GM12864 (cell line): ENCODE results near the gene PREB.

ENCODE experiments used
- DNase-seq: peaks from one replicate; pipeline ENCODE4 v3.0.0-alpha.2; 2011; ENCODE audit warnings: low read depth
- H3K4me3 ChIP-seq: 2 replicates; pipeline ENCODE4 v1.5.1; 2011; ENCODE audit warnings: mild to moderate bottlenecking, low read depth, low read length, control low read depth
- TF ChIP-seq, protein P1 (sequence below): IDR thresholded peaks from 2 replicates; pipeline ENCODE4 v1.5.1; 2011; ENCODE audit warnings: low read depth, mild to moderate bottlenecking, moderate library complexity, low read length, control low read depth, inconsistent platforms; ENCODE audit errors: missing control alignments

Gene PREB

GRCh38 chr2:27152102-27152795 lies 17.8 kb upstream of the PREB start:
- DNase-seq: no peak
- TF ChIP-seq, protein P1, sequence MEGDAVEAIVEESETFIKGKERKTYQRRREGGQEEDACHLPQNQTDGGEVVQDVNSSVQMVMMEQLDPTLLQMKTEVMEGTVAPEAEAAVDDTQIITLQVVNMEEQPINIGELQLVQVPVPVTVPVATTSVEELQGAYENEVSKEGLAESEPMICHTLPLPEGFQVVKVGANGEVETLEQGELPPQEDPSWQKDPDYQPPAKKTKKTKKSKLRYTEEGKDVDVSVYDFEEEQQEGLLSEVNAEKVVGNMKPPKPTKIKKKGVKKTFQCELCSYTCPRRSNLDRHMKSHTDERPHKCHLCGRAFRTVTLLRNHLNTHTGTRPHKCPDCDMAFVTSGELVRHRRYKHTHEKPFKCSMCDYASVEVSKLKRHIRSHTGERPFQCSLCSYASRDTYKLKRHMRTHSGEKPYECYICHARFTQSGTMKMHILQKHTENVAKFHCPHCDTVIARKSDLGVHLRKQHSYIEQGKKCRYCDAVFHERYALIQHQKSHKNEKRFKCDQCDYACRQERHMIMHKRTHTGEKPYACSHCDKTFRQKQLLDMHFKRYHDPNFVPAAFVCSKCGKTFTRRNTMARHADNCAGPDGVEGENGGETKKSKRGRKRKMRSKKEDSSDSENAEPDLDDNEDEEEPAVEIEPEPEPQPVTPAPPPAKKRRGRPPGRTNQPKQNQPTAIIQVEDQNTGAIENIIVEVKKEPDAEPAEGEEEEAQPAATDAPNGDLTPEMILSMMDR: no peak
- no peak overlapping the region for H3K4me3 ChIP-seq

GRCh38 chr2:27150639-27151230 lies 16.3 kb upstream of the PREB start:
- TF ChIP-seq, protein P1: no peak
- no peak overlapping the region for H3K4me3 ChIP-seq
- no peak for DNase-seq

DNA sequence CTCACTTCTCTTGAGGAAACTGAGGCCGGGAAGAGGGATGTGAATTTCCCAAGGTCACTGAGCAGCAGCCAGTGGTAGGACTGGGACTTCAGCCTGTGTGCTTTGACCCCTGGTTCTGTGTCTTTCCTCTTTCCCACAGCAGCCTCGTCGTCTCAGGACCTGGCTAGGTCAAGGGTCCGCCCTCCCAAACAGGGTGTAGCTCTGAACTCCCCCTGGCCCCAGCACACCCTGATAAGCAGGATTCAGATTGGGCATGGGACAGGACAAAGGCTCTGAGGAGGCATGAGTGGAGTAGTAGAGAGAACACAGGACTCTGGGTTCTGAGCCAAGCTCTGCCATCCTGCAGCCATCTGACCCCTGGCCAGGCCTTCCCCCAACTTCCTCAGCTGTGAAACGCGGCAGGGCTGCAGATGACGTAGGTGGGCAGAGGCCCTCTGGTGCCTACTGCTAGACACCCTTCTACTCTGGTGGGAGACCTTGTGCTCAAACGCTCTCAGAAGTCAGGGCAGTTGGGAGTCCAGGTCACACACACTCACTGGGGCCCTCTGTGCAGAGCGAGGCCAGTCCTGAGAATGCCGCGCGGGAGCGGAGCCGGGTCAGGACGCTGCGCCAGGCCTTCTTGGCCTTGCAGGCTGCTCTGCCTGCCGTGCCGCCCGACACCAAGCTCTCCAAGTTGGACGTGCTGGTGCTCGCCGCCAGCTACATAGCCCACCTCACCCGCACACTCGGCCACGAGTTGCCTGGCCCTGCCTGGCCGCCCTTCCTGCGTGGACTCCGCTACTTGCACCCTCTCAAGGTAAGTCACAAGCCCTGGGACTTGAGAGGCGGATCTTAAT lies 15.4 kb upstream of the PREB start:
- DNase-seq: no peak
- no peak overlapping the region for H3K4me3 ChIP-seq
- TF ChIP-seq, protein P1: no peak

GRCh38 chr2:27148801-27149439 lies 14.5 kb upstream of the PREB start, which contains the start of gene TCF23:
Gene TCF23, plus strand, starts transcription at chr2:27149004. Its CDS starts 130 bp downstream, at chr2:27149134.
- DNase-seq: no peak
- TF ChIP-seq, protein P1: no peak
- H3K4me3 ChIP-seq: no peak within 1 kb of the TSS

DNA sequence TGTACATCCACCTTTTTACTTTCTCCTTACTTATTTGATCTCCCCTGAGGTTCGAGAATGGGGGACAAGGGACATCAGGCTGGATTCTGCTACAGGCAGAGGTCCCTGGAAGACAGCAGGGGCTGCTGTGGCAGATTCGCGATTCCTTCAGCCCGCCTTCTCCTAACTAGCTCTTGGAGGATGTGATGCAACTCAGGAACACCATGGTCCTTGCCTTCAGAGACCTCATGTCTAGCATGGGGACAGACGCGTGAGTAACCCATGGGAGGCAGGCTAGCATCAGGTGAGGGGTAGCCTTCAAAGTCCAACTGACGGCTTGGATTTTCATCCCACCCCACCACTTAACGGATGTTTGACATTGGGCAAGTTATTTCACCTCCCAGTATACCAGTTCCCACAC lies 13.5 kb upstream of the PREB start:
- TF ChIP-seq, protein P1: no peak
- no peak for DNase-seq
- no peak overlapping the region for H3K4me3 ChIP-seq

DNA sequence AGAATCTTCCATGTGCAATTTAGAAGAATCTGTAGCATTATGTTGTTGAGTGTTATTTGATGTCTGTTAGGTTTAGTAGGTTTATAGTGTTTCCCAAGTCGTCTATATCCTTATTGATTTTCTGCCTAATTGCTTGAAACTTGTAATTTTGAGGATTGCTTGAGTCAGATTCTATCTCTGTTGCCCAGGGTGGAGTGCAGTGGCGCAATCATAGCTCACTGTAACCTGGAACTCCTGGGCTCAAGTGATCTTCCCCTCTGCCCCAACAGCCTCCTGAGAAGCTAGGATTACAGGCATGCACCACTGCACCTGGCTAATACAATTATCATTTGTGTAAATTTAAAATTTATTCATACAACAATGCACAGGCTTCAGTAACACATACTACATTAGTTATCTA lies 11.2 kb upstream of the PREB start:
- no peak overlapping the region for H3K4me3 ChIP-seq
- no peak for DNase-seq
- TF ChIP-seq, protein P1: no peak
